HG03064 (cell line): Measurements from ENCODE around the gene ECT2L.

ENCODE experiments used
- ATAC-seq: cut with Tn5 transposase; IDR thresholded peaks from one replicate; pipeline ENCODE4 v1.9.1; 2021; ENCODE audit warnings: low read depth; ENCODE audit not compliant: unreplicated experiment

Gene ECT2L

GRCh38 chr6:138849791-138850190 is 53.9 kb downstream of the ECT2L start:
- no peak for ATAC-seq

- ATAC-seq, result no peak
Observed at GRCh38 chr6:138856654-138857053, 60.8 kb downstream of the ECT2L start.

- no peak for ATAC-seq
Observed at GRCh38 chr6:138857775-138858174, 61.9 kb downstream of the ECT2L start.

GRCh38 chr6:138862456-138862855 is 66.6 kb downstream of the ECT2L start:
- no peak for ATAC-seq

- no peak for ATAC-seq
Observed at GRCh38 chr6:138863321-138863720, 67.4 kb downstream of the ECT2L start.

- no peak for ATAC-seq
Observed at GRCh38 chr6:138864343-138864890, 68.5 kb downstream of the ECT2L start.

- no peak for ATAC-seq
Observed at GRCh38 chr6:138865480-138866109, 69.7 kb downstream of the ECT2L start.

GRCh38 chr6:138868181-138868580 is 72.3 kb downstream of the ECT2L start:
- no peak for ATAC-seq

- ATAC-seq, result no peak
Observed at GRCh38 chr6:138869398-138869797, 73.5 kb downstream of the ECT2L start.

- no peak for ATAC-seq
Observed at GRCh38 chr6:138873191-138873590, 77.3 kb downstream of the ECT2L start.

GRCh38 chr6:138882369-138883017 is 86.6 kb downstream of the ECT2L start:
- ATAC-seq, result peak; percentile 68

GRCh38 chr6:138885156-138885819 is 89.4 kb downstream of the ECT2L start:
- ATAC-seq, result no peak

- no peak for ATAC-seq
Observed at GRCh38 chr6:138891255-138891986, 95.5 kb downstream of the ECT2L start.

- ATAC-seq, result no peak
Observed at GRCh38 chr6:138896104-138896756, 100.3 kb downstream of the ECT2L start.

- no peak for ATAC-seq
Observed at GRCh38 chr6:138897031-138897430, 101.1 kb downstream of the ECT2L start.

- no peak for ATAC-seq
Observed at GRCh38 chr6:138907167-138907566, 111.3 kb downstream of the ECT2L start.

GRCh38 chr6:138909511-138909910 is 113.6 kb downstream of the ECT2L start:
- no peak for ATAC-seq

GRCh38 chr6:138909975-138910374 is 114.1 kb downstream of the ECT2L start:
- ATAC-seq, result no peak

GRCh38 chr6:138912308-138912707 is 116.4 kb downstream of the ECT2L start:
- ATAC-seq, result no peak

GRCh38 chr6:138914701-138915100 is 118.8 kb downstream of the ECT2L start:
- no peak for ATAC-seq
